HG03354 (cell line): ENCODE data around the gene MPZL1.
"Not testable (repeated sequence)": the region's sequence is repeated elsewhere in the genome, so short reads cannot be mapped to it uniquely, and the experiment has no call there.

Experiments used
- ATAC-seq: cut with Tn5 transposase; IDR thresholded peaks from one replicate; pipeline ENCODE4 v1.9.1; 2021; ENCODE audit warnings: mild to moderate bottlenecking; ENCODE audit not compliant: unreplicated experiment, poor library complexity, severe bottlenecking

MPZL1 gene

GRCh38 chr1:167798952-167799351 is 77.2 kb downstream of the MPZL1 start:
- ATAC-seq: no peak

- no peak for ATAC-seq
These were observed 78.0 kb downstream of the MPZL1 start for GRCh38 chr1:167799747-167800146.

- ATAC-seq: no peak
These were observed 78.5 kb downstream of the MPZL1 start for GRCh38 chr1:167800251-167800650.

DNA sequence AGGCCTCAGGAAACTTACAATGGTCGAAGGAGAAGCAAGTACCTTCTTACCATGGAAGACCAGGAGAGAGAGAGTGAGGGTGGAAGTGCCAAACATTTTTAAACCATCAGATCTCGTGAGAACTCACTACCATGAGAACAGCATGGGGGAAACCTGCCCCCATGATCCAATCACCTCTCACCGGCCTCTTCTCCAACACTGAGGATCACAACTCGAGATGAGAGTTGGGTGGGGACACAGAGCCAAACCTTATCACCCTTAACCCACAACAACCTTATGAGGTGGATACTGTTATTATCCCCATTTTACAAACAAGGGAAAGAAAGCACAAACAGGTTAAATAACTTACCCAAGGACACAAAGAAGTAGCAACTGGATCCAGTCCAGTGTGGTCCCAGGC is 80.5 kb downstream of the MPZL1 start:
- no peak for ATAC-seq

GRCh38 chr1:167803358-167804207 is 81.8 kb downstream of the MPZL1 start:
- ATAC-seq: peak; percentile 91

- ATAC-seq: peak; percentile 41
These were observed 83.3 kb downstream of the MPZL1 start for GRCh38 chr1:167805041-167805556.

GRCh38 chr1:167806235-167806634 is 84.5 kb downstream of the MPZL1 start:
- not testable (repeated sequence) for ATAC-seq

DNA sequence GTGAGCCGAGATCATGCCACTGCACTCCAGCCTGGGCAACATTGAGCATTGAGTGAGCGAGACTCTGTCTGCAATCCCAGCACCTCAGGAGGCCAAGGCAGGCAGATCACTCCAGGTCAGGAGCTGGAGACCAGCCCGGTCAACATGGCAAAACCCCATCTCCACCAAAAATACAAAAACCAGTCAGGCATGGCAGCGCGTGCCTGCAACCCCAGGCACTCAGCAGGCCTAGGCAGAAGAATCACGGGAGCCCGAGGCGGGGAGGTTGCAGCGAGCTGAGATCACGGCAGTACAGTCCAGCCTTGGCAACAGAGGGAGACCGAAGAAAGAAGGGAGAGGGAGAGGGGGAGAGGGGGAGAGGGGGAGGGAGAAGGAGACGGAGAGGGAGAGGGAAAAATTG is 84.9 kb downstream of the MPZL1 start:
- not testable (repeated sequence) for ATAC-seq

GRCh38 chr1:167808104-167808503 is 86.3 kb downstream of the MPZL1 start:
- no peak for ATAC-seq

GRCh38 chr1:167808690-167809089 is 86.9 kb downstream of the MPZL1 start:
- ATAC-seq: no peak

DNA sequence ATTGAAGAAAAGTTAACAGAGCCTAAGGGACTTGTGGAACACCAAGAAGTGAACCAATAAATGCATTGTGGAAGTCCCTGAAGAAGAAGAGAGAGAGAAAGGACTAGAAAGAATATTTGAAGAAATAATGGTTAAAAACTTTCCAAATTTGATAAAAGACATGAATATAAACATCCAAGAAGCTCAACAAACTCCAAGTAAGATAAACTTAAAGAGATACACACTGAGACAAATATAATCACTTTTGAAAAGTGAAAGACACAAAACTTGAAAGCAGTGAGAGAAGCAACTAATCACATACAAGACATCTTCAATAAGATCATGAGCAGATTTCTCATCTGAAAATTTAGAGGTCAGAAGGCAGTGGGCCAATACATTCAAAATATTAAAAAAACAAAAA is 91.2 kb downstream of the MPZL1 start:
- ATAC-seq: no peak

DNA sequence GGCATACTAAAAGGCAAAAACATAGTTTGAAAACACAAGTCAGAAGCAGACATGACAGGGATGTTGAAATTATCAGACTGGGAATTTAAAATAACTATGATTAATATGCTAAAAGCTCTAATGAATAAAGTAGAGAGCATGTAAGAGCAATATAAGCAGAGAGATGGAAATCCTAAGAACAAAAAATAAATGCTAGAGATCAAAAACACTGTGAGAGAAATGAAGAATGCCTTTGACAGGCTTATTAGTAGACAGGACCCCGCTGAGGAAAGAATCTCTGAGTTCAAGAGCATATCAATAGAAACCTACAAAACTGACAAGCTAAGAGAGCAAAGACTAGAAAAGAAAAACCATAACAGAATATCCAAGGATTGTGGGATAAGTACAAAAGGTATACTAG is 93.9 kb downstream of the MPZL1 start:
- no peak for ATAC-seq

DNA sequence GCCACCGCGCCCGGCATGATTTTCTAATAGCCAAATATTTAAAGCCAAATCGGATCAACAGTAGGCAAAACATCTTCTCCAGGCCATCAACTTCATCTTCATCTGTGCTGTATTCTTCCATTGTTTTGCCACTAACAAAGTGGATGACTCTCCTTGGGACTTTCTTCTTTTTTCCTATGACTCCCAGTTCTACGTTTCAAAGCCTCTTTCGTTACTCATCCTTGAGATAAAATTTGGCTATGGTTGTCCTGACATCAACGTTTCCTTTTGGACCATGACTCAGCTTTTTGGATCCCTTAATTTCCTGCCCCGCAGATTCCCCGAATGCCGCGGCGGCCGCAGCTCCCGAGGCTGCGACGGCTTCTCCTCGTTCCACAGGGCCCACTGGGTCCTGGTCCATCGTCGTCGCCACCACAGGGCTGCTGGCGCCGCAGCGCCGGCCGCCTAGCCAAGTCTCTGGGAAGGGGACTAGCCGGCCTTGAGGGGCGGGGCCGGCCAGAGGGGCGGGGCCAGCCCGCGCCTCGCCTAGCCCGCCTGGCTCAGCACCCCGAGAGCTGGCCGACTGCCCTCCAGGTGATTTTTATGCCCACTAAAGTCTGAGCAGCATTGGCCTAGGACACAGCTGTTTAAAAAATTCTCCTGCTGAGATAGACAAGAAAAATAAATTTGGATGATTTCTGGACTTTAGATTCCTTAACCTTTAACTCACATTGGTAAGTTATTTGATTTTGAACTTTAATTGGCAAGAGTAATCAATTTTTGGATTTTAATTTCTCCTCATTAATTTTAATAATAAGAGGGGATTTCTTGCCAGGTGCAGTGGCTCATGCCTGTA is 98.3 kb downstream of the MPZL1 start:
- ATAC-seq: peak; percentile 63

- ATAC-seq: no peak
These were observed 99.0 kb downstream of the MPZL1 start for GRCh38 chr1:167820684-167821355.

DNA sequence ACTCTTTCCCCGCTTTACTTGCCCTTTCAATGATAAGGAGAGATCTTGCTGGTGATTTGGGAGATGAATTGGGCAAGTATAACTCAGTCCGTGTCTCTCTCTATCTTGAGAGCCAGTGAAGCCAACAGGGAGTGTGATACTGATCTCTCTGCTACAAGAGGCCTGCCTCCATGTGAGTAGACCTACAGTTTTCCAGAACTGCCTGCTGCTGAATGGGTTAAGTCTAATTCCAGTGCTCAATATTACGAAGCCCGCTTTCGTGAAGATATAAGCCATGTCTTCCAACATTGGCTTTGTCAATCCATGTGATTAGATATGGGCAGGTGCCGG is 99.5 kb downstream of the MPZL1 start:
- no peak for ATAC-seq

DNA sequence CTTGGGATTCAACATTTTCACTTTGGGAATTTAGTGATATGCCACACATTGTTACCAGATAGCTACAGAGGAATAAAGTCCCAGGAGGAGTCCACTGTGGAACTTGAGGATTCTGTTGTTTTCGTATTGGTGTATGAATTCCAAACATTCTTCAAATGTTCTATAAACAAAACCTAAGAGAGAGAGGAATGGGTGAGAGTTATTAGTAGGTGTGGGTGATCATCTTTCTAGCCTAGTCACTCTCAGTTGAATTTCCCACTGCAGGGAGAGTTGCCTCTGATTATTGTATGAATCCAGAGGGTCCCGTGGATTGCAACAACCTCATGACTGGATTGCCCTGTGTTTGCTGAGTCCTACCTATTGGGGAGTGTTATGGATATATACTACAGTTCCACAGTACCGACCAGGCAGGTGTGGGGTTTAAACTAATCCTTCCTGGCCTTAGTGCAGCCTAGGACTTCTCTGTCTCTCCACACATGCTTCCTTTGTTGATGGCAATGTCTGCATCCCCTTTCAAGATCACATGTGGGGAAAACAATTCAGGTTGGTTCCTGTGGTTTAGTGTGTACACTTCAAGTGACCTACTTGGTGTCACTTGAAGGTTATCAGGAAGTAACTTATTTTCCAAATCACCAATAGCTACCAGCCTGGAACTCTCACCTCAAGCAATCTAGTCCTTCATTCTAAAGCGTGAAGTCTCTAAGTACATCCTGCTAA is 100.3 kb downstream of the MPZL1 start:
- ATAC-seq: no peak

DNA sequence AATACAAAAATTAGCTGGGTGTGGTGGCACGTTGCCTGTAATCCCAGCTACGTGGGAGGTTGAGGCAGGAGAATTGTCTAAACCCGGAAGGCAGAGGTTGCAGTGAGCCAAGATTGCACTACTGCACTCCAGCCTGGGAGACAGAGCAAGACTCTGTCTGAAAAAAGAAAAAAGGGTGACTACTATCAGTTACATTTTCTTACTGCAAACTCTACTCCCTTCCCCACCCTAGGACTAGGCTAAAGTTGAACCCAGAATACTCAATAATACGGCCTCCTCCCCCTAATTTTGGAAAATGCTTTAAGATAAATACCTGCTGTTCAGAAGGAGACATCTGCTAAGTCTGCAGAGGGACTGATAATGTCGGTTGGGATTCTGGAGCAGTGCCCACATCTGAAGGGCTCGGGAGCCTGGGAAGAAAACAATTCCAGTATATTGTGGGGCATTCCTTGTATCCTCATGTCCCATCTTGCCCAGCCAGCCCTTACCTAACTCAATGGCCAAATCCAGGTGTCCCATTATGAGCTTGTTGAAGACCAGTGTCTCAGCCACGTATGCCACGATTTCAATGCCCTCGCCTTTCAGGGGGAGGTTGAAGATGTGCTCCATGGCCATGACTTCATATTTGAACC is 102.5 kb downstream of the MPZL1 start:
- no peak for ATAC-seq

GRCh38 chr1:167825419-167826079 is 103.8 kb downstream of the MPZL1 start:
- no peak for ATAC-seq

- ATAC-seq: no peak
These were observed 104.3 kb downstream of the MPZL1 start for GRCh38 chr1:167826127-167826526.
